GM23248 (cell line): ENCODE data around the gene MAP3K1.

Experiments
- EZH2 ChIP-seq: fragments of 200-600 bp; sonication (generic); IDR thresholded peaks from 2 replicates; pipeline ENCODE4 v1.6.1; 2018; ENCODE audit warnings: antibody characterized with exemption, mild to moderate bottlenecking; ENCODE audit not compliant: insufficient read depth, poor library complexity, severe bottlenecking
- EZH2phosphoT487 ChIP-seq: fragments of 200-600 bp; sonication (generic); IDR thresholded peaks from 2 replicates; pipeline ENCODE4 v1.6.1; 2018; ENCODE audit warnings: antibody characterized with exemption, moderate library complexity, mild to moderate bottlenecking, low read depth; ENCODE audit not compliant: insufficient read depth

DNA sequence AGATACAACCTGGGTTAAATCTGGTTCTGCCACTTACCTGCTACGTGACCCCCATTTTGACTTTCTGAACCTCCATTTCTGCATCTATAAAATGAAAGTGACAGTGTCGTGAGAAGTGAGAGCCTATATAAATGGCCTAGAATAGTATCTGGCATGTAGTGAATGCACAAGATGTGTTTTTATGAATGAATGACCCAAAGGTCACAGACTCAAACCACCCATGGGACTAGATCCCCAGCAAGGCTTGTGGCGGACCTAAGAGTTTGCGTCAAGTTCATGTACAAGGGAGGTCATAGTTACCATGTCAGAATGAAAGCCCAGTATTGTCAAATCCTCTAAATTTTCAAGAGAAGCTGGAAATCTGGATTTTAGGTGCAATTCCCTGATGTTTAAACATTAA lies 82.9 kb downstream of the MAP3K1 start:
- TF ChIP-seq EZH2 (no peak), EZH2phosphoT487 (no peak)
